GM12878 (cell line): ENCODE measurements around the gene NFKBIB.

Experiments
- ATF7 ChIP-seq: fragments of 450-650 bp; IDR thresholded peaks from 2 replicates; pipeline ENCODE4 v1.6.1; 2016; ENCODE audit warnings: low read depth, mild to moderate bottlenecking
- CBFB ChIP-seq: IDR thresholded peaks from 2 replicates; pipeline ENCODE4 v1.6.1; 2016; ENCODE audit warnings: antibody characterized with exemption, low read depth
- CREB1 ChIP-seq: IDR thresholded peaks from 2 replicates; pipeline ENCODE4 v1.6.1; 2012; ENCODE audit warnings: low read depth, mild to moderate bottlenecking, inconsistent platforms
- CTCF ChIP-seq, 3 experiments: IDR thresholded peaks in 2 of 3; conservative IDR thresholded peaks in 1 of 3; 2 replicates each; pipeline ENCODE4 v1.5.1; 2011; ENCODE audit warnings: low read depth in 3 of 3, low read length in 3 of 3, mild to moderate bottlenecking in 3 of 3, control low read depth in 2 of 3, moderate library complexity in 2 of 3, inconsistent platforms in 1 of 3, mixed read lengths in 1 of 3; ENCODE audit not compliant: control insufficient read depth in 2 of 3, insufficient read depth in 1 of 3; ENCODE audit errors: extremely low read depth in 1 of 3
- EP300 ChIP-seq, 2 experiments: fragments of 150-350 bp in 1 of 2; IDR thresholded peaks; 2 replicates each; pipeline ENCODE4 v1.6.1; 2011 to 2012; ENCODE audit warnings: low read depth in 2 of 2, low read length in 2 of 2, borderline replicate concordance in 1 of 2, improper control_type of control experiment in 1 of 2, inconsistent platforms in 1 of 2; ENCODE audit not compliant: control insufficient read depth in 1 of 2
- JUNB ChIP-seq: IDR thresholded peaks from 2 replicates; pipeline ENCODE4 v1.6.1; 2016; ENCODE audit warnings: antibody characterized with exemption, mild to moderate bottlenecking
- MTA3 ChIP-seq: IDR thresholded peaks from 2 replicates; pipeline ENCODE4 v1.6.1; 2012; ENCODE audit warnings: low read length, inconsistent platforms, borderline replicate concordance
- MXI1 ChIP-seq: fragments of 150-350 bp; IDR thresholded peaks from 2 replicates; pipeline ENCODE4 v1.6.1; 2011; ENCODE audit warnings: low read depth, mild to moderate bottlenecking, inconsistent platforms, low read length, improper control_type of control experiment
- SIN3A ChIP-seq: IDR thresholded peaks from 2 replicates; pipeline ENCODE4 v1.6.1; 2012; ENCODE audit warnings: low read depth, low read length, improper control_type of control experiment
- TCF7 ChIP-seq: IDR thresholded peaks from 2 replicates; pipeline ENCODE4 v1.6.1; 2014; ENCODE audit warnings: antibody characterized with exemption, borderline replicate concordance
- YY1 ChIP-seq: IDR thresholded peaks from 2 replicates; pipeline ENCODE4 v1.6.1; 2011; ENCODE audit warnings: low read depth, mild to moderate bottlenecking, low read length
- ZNF207 ChIP-seq: fragments of 450-650 bp; IDR thresholded peaks from 2 replicates; pipeline ENCODE4 v1.6.1; 2014; ENCODE audit warnings: antibody characterized with exemption, mild to moderate bottlenecking, borderline replicate concordance
- ZSCAN29 ChIP-seq: fragments of 450-650 bp; IDR thresholded peaks from 2 replicates; pipeline ENCODE4 v1.6.1; 2017; ENCODE audit warnings: mild to moderate bottlenecking, moderate library complexity
- TF ChIP-seq, protein P1 (sequence below): fragments of 450-650 bp; IDR thresholded peaks from 2 replicates; pipeline ENCODE4 v1.6.1; 2017; ENCODE audit warnings: antibody characterized with exemption, mild to moderate bottlenecking, moderate library complexity

DNA sequence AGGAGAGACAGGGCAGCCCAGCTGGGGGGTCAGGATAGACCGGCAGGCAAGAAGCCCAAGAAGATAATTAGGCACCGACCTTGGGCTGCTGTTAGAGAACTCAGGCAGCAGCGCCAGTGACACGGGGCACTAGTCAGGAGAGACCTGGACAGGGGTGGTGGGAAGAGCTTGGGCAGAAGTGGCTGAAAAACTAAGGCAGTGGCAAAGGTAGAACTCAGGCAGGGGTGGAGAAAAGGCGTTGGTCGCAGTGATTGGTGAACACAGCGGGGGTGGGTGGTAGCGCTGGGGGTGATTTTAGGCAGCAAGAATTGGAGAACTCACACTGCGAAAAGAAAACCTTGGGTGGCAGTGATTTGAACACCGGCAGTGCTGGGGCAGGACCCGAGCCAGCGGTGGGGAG lies 7.9 kb downstream of the NFKBIB start:
- TF ChIP-seq YY1 (no peak), ZNF207 (no peak), SIN3A (no peak), CBFB (no peak), EP300 (IDR thresholded peaks at IDR 0.05; ENCODE audit: borderline replicate concordance in 1 of 2, control insufficient read depth in 1 of 2, low read depth in 2 of 2, low read length in 2 of 2) (no peak), MXI1 (no peak), ZSCAN29 (no peak), MTA3 (no peak), TCF7 (no peak), JUNB (no peak), CTCF (IDR thresholded peaks at IDR 0.05 in 2 of 3, conservative IDR thresholded peaks at IDR 0.05 in 1 of 3; ENCODE audit: control insufficient read depth in 2 of 3, extremely low read depth in 1 of 3, insufficient read depth in 1 of 3, low read depth in 3 of 3, low read length in 3 of 3) (no peak), ATF7 (no peak), CREB1 (no peak)
- TF ChIP-seq, protein P1, sequence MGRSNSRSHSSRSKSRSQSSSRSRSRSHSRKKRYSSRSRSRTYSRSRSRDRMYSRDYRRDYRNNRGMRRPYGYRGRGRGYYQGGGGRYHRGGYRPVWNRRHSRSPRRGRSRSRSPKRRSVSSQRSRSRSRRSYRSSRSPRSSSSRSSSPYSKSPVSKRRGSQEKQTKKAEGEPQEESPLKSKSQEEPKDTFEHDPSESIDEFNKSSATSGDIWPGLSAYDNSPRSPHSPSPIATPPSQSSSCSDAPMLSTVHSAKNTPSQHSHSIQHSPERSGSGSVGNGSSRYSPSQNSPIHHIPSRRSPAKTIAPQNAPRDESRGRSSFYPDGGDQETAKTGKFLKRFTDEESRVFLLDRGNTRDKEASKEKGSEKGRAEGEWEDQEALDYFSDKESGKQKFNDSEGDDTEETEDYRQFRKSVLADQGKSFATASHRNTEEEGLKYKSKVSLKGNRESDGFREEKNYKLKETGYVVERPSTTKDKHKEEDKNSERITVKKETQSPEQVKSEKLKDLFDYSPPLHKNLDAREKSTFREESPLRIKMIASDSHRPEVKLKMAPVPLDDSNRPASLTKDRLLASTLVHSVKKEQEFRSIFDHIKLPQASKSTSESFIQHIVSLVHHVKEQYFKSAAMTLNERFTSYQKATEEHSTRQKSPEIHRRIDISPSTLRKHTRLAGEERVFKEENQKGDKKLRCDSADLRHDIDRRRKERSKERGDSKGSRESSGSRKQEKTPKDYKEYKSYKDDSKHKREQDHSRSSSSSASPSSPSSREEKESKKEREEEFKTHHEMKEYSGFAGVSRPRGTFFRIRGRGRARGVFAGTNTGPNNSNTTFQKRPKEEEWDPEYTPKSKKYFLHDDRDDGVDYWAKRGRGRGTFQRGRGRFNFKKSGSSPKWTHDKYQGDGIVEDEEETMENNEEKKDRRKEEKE = no peak
